Measurements from ENCODE around the gene RNF175.

The RNF175 gene

GRCh38 chr4:153785910-153786721 is 26.3 kb upstream of the RNF175 start:
- DNase-seq (ENCODE audit: low read depth, low spot score) = no peak

GRCh38 chr4:153784166-153784699 is 24.4 kb upstream of the RNF175 start:
- DNase-seq (ENCODE audit: low read depth, low spot score) = no peak

- DNase-seq (ENCODE audit: low read depth, low spot score) = no peak
Measured at GRCh38 chr4:153782581-153782980, 22.8 kb upstream of the RNF175 start.

- DNase-seq (ENCODE audit: low read depth, low spot score) = no peak
Measured at GRCh38 chr4:153781717-153782416, 22.0 kb upstream of the RNF175 start.

GRCh38 chr4:153781280-153781679 is 21.5 kb upstream of the RNF175 start:
- DNase-seq (ENCODE audit: low read depth, low spot score) = no peak

- no peak for DNase-seq (ENCODE audit: low read depth, low spot score)
Measured at GRCh38 chr4:153780876-153781275, 21.1 kb upstream of the RNF175 start.

- DNase-seq (ENCODE audit: low read depth, low spot score) = no peak
Measured at GRCh38 chr4:153780221-153780620, 20.4 kb upstream of the RNF175 start.

- no peak for DNase-seq (ENCODE audit: low read depth, low spot score)
Measured at GRCh38 chr4:153778383-153778782, 18.6 kb upstream of the RNF175 start.

GRCh38 chr4:153777421-153777820 is 17.6 kb upstream of the RNF175 start:
- no peak for DNase-seq (ENCODE audit: low read depth, low spot score)

GRCh38 chr4:153776601-153777000 is 16.8 kb upstream of the RNF175 start:
- DNase-seq (ENCODE audit: low read depth, low spot score) = no peak

GRCh38 chr4:153773236-153773690 is 13.4 kb upstream of the RNF175 start:
- DNase-seq (ENCODE audit: low read depth, low spot score) = no peak

GRCh38 chr4:153771046-153771445 is 11.2 kb upstream of the RNF175 start:
- DNase-seq (ENCODE audit: low read depth, low spot score) = no peak

- DNase-seq (ENCODE audit: low read depth, low spot score) = no peak
Measured at GRCh38 chr4:153766758-153767157, 6.9 kb upstream of the RNF175 start.

GRCh38 chr4:153765894-153766293 is 6.1 kb upstream of the RNF175 start:
- no peak for DNase-seq (ENCODE audit: low read depth, low spot score)

GRCh38 chr4:153764601-153765368 is 5.0 kb upstream of the RNF175 start:
- no peak for DNase-seq (ENCODE audit: low read depth, low spot score)

- no peak for DNase-seq (ENCODE audit: low read depth, low spot score)
Measured at GRCh38 chr4:153763404-153763803, 3.6 kb upstream of the RNF175 start.

GRCh38 chr4:153758688-153759406 is 977 bp downstream of the RNF175 start:
- DNase-seq (ENCODE audit: low read depth, low spot score) = no peak

GRCh38 chr4:153758136-153758535 is 1.7 kb downstream of the RNF175 start:
- no peak for DNase-seq (ENCODE audit: low read depth, low spot score)

GRCh38 chr4:153757407-153757806 is 2.4 kb downstream of the RNF175 start:
- no peak for DNase-seq (ENCODE audit: low read depth, low spot score)

GRCh38 chr4:153755186-153755585 is 4.6 kb downstream of the RNF175 start:
- no peak for DNase-seq (ENCODE audit: low read depth, low spot score)

GRCh38 chr4:153750197-153750817 is 9.5 kb downstream of the RNF175 start:
- peak; percentile 63 for DNase-seq (ENCODE audit: low read depth, low spot score)
